ENCODE measurements around the gene ZBTB7C.

DNA sequence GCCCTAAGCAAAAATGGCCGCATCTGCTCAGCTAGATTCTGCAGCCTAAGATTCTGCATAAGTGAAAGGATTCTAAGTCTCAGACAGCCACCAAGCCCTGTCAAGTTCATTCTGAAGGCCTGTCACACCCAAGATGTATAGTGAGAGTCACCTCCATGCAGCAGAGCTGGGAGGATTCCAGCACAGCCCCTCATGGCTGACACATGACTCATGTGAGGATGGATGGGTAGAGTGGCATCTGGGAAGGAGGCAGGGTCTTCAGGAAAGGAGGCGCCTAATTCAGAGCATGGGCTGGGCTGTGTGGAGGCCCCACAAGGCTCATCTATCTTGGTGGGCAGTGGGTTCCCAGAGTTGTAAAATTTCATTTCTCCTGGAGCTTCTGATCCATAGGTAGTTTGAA is 41.5 kb upstream of the ZBTB7C start:
- TF ChIP-seq POLR2AphosphoS5 (IDR thresholded peaks at IDR 0.05; ENCODE audit: low read depth, low read length) (no peak), FOSL1 (IDR thresholded peaks at IDR 0.05; ENCODE audit: insufficient read depth, low read depth, low read length) (no peak), RAD21 (IDR thresholded peaks at IDR 0.05 in 1 of 2, conservative IDR thresholded peaks at IDR 0.05 in 1 of 2; ENCODE audit: low read depth in 2 of 2, low read length in 2 of 2) (no peak)
- TF ChIP-seq, protein P1, sequence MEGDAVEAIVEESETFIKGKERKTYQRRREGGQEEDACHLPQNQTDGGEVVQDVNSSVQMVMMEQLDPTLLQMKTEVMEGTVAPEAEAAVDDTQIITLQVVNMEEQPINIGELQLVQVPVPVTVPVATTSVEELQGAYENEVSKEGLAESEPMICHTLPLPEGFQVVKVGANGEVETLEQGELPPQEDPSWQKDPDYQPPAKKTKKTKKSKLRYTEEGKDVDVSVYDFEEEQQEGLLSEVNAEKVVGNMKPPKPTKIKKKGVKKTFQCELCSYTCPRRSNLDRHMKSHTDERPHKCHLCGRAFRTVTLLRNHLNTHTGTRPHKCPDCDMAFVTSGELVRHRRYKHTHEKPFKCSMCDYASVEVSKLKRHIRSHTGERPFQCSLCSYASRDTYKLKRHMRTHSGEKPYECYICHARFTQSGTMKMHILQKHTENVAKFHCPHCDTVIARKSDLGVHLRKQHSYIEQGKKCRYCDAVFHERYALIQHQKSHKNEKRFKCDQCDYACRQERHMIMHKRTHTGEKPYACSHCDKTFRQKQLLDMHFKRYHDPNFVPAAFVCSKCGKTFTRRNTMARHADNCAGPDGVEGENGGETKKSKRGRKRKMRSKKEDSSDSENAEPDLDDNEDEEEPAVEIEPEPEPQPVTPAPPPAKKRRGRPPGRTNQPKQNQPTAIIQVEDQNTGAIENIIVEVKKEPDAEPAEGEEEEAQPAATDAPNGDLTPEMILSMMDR (IDR thresholded peaks at IDR 0.05; ENCODE audit: control extremely low read depth in 1 of 3, insufficient read depth in 1 of 3, low read depth in 1 of 3, low read length in 3 of 3): no peak
